Measurements from ENCODE around the gene RABGAP1L.

DNA sequence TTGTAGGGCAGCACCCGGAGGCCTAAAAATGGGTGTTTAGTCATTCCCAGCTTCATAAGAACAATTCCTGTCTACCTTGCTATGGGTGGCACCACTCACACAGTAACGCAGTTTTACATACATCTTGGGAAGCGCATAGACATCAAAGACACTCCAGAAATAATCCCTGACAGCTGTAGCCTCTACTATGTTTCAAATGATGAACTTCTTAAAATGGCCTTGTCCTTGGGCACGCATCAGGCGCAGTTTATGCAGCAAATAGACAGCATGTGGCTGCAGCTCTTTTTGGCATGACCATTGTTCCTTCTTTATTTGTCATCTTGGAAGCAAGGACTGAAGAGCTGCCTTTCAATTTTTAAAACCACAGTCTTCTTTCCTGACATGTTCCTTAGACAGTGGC lies 762.8 kb downstream of the RABGAP1L start:
- TF ChIP-seq CTCF (IDR thresholded peaks at IDR 0.05; ENCODE audit: low read depth, low read length) (no peak), EZH2phosphoT487 (IDR thresholded peaks at IDR 0.05; ENCODE audit: low read depth) (no peak)
